Endometrial microvascular endothelial cells (primary cell): ENCODE data around the gene TMEM125. TPM values are rescaled to one million over a fixed set of nuclear protein-coding genes. Genes with fewer than 3 reads are reported as not detected.

Source experiments
- in situ Hi-C: cut with HindIII; loops from 2 replicates; pipeline ENCODE4 v1.10.0; 2017; ENCODE audit warnings: low sequenced_read_pairs, low pct_unique_long_range_greater_than_20kb; ENCODE audit errors: inconsistent ontology term
- total RNA-seq: library from RNA; depleted of rRNA; stranded (reverse); fragments of >200 nt; gene quantifications from one replicate; pipeline ENCODE4 v1.2.3, GENCODE V29; 2015; ENCODE audit errors: inconsistent ontology term

Gene TMEM125
- not detected for total RNA-seq

DNA sequence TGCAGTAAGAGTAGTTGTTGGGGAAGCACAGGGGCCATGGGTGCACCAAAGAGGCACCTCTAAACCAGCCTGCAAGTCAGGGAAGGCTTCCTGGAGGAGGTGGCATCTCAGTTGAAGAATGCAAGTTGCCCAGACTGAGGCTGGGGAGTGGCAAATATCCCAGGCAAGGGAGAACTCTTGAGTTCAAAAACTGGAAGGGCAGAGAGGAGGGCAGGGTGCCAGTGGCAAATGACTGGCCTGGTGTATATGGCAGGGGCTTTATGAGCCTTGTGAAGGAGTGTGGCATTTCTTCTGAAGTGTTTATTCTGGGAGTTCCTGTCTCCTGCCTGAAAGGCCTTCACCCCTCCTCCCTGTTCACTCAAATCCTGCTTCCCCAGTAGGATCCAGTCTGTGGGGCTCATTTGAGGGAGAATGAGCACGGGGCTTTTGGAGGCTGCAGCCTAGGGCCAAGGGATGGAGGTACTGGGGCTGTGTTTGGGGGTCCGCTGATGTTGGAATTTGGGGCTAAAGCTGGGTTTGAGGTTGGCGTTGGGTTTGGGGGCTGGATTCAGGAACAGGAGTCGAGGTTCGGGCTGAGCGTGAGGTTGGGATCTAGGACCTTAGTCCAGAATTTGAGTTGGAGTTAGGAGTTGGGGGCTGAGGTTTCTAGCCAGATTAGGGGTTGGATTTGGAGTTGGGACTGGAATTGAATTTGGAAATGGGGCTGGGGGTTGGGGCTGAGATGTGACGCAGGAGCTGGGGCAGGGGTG lies at the start of gene TMEM125:
TSS of gene TMEM125 (plus strand) at position 357 of the 749 bp plus-strand sequence. CDS start 2,740 bp downstream, outside the sequence.
- in situ Hi-C loops, result no loop called here

GRCh38 chr1:43220905-43221778 lies 48.6 kb upstream of the TMEM125 start:
- in situ Hi-C loops, result no loop called here

GRCh38 chr1:43221797-43222196 lies 48.0 kb upstream of the TMEM125 start:
- in situ Hi-C loops, result no loop called here

DNA sequence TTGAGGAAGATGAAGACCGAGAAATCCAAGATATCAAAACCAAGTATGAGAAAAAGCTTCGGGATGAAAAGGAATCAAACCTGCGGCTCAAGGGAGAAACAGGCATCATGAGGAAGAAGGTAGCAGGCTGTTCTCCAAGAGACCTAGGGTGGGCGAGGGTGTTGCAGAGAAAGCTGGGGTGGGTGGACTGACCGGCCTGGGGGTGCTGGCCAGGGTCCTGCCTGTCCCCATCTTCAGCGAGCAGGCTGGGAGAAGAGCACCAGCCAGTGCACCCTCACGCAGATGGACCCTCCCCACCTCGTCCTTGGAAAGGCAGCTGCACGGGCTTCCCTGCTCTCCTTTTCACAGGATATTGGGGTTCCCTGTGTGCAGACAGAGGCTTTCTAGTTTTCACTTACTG lies 46.9 kb upstream of the TMEM125 start:
- in situ Hi-C loops, result no loop called here

GRCh38 chr1:43225168-43225567 lies 44.6 kb upstream of the TMEM125 start:
- in situ Hi-C loops, result no loop called here

- in situ Hi-C loops, result no loop called here
Measured at GRCh38 chr1:43227143-43227764, 42.5 kb upstream of the TMEM125 start.

GRCh38 chr1:43229826-43230780 lies 39.7 kb upstream of the TMEM125 start:
- in situ Hi-C loops, result no loop called here

DNA sequence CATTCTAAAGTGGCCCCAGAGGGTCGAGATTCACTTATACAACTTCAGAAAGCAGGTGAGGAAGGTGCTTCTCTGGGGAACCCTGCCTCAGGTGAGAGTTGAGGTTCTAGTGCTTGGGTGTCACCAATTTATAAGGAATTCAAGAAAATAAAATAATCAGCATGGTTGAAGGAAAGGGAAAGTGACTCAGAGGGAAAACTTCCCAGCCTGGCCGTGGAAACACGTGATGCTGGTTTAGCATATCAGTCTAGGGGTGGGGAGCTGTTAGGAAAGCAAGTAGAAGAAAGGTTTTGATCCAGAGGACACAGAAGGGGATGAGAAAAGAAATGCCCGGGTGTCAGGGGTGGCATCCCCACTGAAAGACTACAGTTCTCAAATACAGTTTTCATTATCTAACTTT lies 37.7 kb upstream of the TMEM125 start:
- in situ Hi-C loops, result no loop called here

DNA sequence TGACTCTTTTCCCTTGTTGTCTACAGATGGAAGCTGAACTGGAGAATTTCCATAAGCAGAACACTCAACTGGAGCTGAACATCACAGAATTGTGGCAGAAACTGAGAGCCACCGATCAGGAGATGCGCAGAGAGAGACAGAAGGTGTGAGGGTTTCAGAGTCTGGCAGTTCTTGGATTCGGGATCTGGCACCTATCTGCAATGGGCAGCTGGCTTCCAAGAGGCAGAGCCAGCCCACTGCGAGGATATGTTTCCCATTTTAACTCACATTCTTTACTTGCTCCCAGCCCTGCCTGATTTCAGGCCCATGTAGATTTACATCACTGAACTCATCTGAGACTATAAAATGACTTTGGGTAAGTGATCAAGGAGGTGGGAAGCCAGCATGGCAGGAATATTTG lies 37.3 kb upstream of the TMEM125 start:
- in situ Hi-C loops, result no loop called here

- in situ Hi-C loops, result no loop called here
Measured at GRCh38 chr1:43233631-43234030, 36.2 kb upstream of the TMEM125 start.

DNA sequence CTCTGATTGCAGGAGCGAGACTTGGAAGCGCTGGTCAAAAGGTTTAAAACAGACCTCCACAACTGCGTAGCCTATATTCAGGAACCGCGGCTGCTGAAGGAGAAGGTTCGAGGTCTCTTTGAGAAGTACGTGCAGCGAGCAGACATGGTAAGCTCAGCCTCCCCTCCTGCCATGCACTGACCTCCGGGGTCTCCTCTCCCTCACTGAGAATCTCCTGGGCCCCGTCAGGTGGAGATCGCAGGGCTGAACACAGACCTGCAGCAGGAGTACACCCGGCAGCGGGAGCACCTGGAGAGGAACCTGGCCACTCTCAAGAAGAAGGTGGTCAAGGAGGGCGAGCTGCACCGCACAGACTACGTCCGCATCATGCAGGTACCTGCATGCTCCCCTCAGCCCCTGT lies 35.5 kb upstream of the TMEM125 start:
- in situ Hi-C loops, result no loop called here

- in situ Hi-C loops, result no loop called here
Measured at GRCh38 chr1:43235040-43235439, 34.7 kb upstream of the TMEM125 start.

GRCh38 chr1:43235451-43236121 lies 34.2 kb upstream of the TMEM125 start:
- in situ Hi-C loops, result no loop called here

DNA sequence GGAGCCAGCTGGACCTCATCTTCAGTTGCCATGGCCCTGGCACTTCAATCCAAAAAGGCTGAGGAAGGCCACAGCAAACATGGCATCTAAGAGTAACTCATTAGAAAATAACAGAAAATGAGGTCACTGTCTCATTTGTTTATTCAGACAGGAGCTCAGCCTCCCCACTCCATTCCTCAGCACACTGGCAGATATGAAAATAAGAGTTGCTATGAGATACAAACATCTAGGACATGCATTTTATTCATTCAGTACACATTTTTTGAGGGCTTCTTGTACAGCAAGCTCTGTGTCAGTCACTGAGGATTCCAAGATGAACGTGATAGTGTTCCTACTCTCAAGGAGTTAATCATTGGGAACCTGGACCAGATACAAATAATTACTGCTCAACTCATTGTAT lies 32.7 kb upstream of the TMEM125 start:
- in situ Hi-C loops, result no loop called here

GRCh38 chr1:43238085-43238484 lies 31.7 kb upstream of the TMEM125 start:
- in situ Hi-C loops, result no loop called here

GRCh38 chr1:43238991-43239469 lies 30.8 kb upstream of the TMEM125 start:
- in situ Hi-C loops, result no loop called here

GRCh38 chr1:43239484-43239883 lies 30.3 kb upstream of the TMEM125 start:
- in situ Hi-C loops, result no loop called here

DNA sequence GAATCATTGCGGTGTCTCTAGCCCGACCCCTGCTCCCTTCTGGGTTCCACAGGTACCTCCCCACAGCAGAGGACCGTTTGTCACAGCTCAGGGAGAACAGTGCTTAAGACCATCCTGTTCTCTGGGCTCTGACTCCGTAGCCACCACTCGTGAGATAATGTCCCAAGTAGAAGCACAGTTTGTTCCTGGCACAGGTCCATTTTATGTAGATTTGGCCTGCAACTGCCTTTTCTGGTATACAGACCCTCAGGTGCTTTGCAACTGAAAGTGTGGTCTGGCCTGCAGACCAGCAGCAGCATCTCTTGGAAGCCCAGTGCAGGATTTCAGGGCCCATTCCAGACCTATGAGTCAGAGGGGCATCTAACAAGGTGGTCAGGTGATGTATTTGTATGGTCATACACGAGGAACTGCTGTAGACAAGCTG lies 28.4 kb upstream of the TMEM125 start:
- in situ Hi-C loops, result no loop called here
